ENCODE data around the gene PALLD. TPM values are rescaled to one million over a fixed set of nuclear protein-coding genes. Genes with fewer than 3 reads are reported as not detected.

Gene PALLD
- total and polyA plus RNA-seq, 12 donors = 169 to 1,537 (median 667) TPM

DNA sequence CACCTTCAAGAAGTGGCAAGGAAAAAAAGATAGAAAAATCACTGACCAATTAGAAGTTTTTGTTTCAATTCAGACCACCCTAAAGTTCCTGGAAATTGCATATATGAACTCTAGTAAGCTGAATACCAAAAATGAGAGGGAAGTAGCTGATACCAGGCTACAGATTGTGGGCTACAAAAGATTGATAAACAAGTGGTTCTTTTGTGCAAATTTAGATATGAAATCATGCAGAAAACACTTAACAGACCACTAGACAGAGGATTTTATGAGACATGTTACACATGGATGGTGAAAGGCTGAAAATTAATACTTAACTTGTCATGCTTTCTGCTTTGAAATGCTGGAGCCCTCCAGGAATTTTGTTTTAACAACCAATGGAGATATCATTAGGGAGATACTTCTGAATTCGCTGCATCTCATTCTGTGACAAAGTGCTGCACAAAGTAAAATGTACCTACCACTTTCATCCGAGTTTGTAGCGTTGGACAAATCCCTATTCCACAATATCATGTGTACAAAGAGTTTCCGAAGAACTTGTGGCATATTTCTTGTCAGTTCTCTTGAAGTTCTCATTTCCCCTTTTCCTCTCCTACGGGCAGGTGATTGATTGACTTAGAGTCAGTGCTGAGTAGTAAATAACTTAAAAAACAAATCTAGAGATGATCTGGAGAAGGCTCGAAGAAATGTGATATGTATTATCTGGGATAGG is 235.0 kb downstream of the PALLD start:
- TF ChIP-seq, protein P1, sequence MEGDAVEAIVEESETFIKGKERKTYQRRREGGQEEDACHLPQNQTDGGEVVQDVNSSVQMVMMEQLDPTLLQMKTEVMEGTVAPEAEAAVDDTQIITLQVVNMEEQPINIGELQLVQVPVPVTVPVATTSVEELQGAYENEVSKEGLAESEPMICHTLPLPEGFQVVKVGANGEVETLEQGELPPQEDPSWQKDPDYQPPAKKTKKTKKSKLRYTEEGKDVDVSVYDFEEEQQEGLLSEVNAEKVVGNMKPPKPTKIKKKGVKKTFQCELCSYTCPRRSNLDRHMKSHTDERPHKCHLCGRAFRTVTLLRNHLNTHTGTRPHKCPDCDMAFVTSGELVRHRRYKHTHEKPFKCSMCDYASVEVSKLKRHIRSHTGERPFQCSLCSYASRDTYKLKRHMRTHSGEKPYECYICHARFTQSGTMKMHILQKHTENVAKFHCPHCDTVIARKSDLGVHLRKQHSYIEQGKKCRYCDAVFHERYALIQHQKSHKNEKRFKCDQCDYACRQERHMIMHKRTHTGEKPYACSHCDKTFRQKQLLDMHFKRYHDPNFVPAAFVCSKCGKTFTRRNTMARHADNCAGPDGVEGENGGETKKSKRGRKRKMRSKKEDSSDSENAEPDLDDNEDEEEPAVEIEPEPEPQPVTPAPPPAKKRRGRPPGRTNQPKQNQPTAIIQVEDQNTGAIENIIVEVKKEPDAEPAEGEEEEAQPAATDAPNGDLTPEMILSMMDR (IDR thresholded peaks at IDR 0.05) = no peak

DNA sequence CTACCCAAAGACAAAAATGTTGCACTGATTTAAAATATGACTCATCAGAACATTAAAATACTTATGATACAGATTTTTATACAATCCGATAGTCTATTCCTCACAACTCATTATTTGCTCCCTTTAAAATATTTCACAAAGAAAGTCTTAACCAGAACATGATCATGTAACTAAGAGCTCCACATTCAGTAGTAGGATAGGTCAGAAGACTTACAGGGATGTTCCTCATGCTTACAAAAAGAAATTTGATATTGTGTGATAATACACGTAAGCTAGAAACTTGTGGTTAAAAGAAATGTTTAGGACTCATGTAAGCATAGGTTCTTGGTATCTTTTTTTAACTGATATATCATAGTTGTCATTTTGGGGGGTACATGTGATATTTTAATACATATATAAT is 235.9 kb downstream of the PALLD start:
- H3K4me1 ChIP-seq = peaks cover 0 to 61% (median 32%) of the 10 kb centered on the region in 9 donors

More for the DNA sequence above, 235.0 kb downstream of the PALLD start:
- H3K27ac ChIP-seq = no peak overlapping the region
- DNase-seq (no peak), ATAC-seq (no peak)
- H3K4me1 ChIP-seq = peaks cover 0 to 56% (median 23%) of the 10 kb centered on the region in 9 donors
- no peaks in the 10 kb centered on the region for H3K36me3 ChIP-seq
- no peaks in the 10 kb centered on the region for H3K27me3 ChIP-seq
- peaks cover 0 to 15% (median 2%) of the 10 kb centered on the region in 11 donors for H3K9me3 ChIP-seq
- no peak overlapping the region for H3K4me3 ChIP-seq
- intact Hi-C loops (cut with DNase I) = no loop called here
- WGBS, 2 donors = 70 to 71% methylated on average over 6 of the region's 6 CpGs

DNA sequence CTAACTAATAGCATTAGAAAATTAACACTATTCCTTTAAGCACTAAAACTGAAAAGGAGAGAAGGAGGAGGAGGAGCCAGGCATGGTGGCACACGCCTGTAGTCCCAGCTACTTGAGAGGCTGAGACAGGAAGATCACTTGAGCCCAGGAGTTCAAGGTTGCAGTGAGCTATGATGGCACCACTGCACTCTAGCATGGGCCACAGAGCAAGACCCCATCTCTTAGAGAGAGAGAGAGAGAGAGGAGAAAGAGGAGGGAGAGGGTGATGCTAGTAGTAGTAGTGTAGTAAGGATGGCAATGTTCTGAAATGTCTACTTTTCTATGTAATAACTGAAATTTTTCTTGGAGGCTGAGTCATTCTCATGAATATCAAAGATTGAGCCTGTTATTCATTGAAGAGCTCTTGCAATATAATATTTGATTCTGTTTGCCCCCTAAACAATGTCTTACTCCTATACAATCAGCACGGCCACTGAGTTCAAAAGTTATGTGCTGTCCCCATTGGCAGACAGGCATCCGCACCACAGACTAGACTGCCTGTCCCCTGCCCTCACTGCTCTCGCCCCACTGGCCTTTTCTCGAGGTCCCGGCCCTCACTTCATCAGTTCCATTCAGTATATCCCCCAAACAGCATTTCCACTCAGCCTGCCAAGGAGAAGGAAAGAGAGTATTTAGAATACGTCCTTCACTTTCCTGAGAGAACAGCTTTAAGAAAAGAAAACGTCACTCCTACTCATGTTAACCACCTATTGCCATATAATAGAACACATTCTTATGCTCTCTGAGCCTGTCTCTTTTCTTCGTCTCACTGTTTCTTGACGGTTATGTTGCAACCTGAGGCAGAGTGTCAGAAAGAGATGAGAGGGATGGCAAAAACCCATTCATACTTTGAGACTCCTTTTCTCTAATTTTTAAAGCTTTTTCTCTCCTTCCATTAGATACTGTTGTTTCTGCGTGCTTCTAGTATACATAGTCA is 238.1 kb downstream of the PALLD start:
- DNase-seq (no peak), ATAC-seq (peak in 6 of 8 donors; percentile 25 to 43 (median 31))
- H3K27ac ChIP-seq = peak overlapping the region in 7 of 10 donors; percentile 3 to 70 (median 32)
- peaks cover 0 to 66% (median 39%) of the 10 kb centered on the region in 9 donors for H3K4me1 ChIP-seq
- intact Hi-C loops (cut with DNase I) = no loop called here
- no peaks in the 10 kb centered on the region for H3K36me3 ChIP-seq
- TF ChIP-seq, protein P1 (IDR thresholded peaks at IDR 0.05) = no peak
- 50 to 56% methylated on average over 11 of the region's 11 CpGs for WGBS, 2 donors
- no peak overlapping the region for H3K4me3 ChIP-seq
- no peaks in the 10 kb centered on the region for H3K27me3 ChIP-seq
- H3K9me3 ChIP-seq = no peaks in the 10 kb centered on the region

More for the DNA sequence above, 235.9 kb downstream of the PALLD start:
- Histone ChIP-seq H3K27me3 (no peaks in the 10 kb centered on the region), H3K4me3 (no peak overlapping the region), H3K27ac (no peak overlapping the region), H3K9me3 (peaks cover 0 to 6% (median 1%) of the 10 kb centered on the region in 11 donors), H3K36me3 (no peaks in the 10 kb centered on the region)
- TF ChIP-seq, protein P1 (IDR thresholded peaks at IDR 0.05) = no peak
- intact Hi-C loops (cut with DNase I) = no loop called here
- ATAC-seq = no peak
- no peak for DNase-seq
- 89 to 91% methylated on average over 2 of the region's 2 CpGs for WGBS, 2 donors

DNA sequence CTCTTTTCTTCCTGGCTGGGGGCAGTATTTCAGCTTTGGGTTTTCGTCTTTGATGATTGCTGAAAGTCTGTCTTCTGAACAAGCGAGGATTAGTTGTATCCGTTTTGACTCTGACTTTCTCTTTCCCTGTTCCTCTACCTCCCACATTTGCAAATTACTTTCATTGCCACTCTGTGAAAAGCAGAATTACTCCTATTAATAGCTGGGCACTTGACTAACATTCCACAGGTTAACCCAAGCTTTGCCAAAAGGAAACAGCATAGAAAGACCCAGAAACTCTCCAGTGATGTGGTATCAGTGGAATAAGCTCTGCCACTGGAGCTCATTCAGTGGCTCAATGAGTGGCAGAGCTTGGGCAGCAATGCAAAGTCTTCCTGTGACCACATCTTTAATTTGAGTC is 238.9 kb downstream of the PALLD start:
- intact Hi-C loops (cut with DNase I) = no loop called here
- TF ChIP-seq, protein P1 (IDR thresholded peaks at IDR 0.05) = no peak
- WGBS, 2 donors = 27 to 50% methylated on average over 3 of the region's 3 CpGs
- Histone ChIP-seq H3K4me3 (no peak overlapping the region), H3K27ac (peak overlapping the region in 7 of 10 donors; percentile 3 to 70 (median 32)), H3K4me1 (peaks cover 0 to 66% (median 39%) of the 10 kb centered on the region in 9 donors), H3K9me3 (no peaks in the 10 kb centered on the region), H3K27me3 (no peaks in the 10 kb centered on the region), H3K36me3 (no peaks in the 10 kb centered on the region)
- peak in 6 of 8 donors; percentile 31 to 63 (median 40) for ATAC-seq
- no peak for DNase-seq
